ENCODE data around the gene PRKCB.

Gene PRKCB

DNA sequence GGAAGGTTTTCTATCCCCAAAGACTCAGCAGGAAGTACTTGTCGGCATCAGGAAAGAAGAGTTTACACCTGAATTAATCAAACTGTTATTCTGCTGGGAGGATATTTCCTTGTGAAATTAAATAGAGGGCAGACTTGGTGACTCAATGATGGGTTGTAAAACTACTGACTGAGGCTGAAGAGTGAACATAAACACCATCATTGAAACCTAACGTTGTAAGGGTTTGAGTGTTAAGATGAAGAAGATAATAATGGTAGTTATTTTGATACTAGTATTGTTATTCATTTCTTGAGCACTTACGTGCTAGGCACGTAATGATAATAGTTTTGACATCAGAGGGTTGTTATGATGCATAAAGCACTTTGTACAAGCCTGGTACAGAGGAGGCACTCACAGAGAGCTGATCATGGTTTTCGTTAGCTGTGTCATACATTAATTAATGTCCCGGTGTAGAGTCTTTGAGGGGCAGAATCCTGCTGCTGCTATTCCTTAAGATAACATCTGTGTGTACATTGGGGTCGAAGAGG lies 356.2 kb downstream of the PRKCB start:
- H3K4me3 ChIP-seq (ENCODE audit: low read depth, low read length): no peak overlapping the region
- no peak for TF ChIP-seq MYC (IDR thresholded peaks at IDR 0.05; ENCODE audit: low read depth, low read length)
- no peak for DNase-seq (ENCODE audit: low read depth)

DNA sequence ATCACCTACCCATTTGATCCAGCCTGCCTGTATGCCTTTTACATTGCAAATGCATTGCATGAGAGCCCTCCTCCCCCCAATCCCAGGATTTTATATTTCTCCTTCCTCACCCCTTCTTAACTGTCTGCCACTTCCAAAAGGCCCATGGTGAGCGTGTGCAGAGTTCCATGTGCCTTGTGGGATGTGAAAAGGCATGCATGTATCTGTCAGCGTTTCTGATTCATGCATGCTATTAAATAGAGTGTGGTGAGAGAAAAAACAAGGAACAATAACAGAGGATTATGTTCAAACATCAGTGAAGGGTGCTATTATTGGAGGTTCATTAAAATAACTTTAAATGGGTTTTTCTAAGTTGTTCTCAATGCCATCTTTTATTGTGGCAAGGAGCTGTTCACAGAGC lies 359.4 kb downstream of the PRKCB start:
- TF ChIP-seq MAX (IDR thresholded peaks at IDR 0.05; ENCODE audit: low read depth, low read length) (no peak), POLR2A (IDR thresholded peaks at IDR 0.05; ENCODE audit: extremely low read depth, insufficient read length) (no peak), MYC (IDR thresholded peaks at IDR 0.05; ENCODE audit: low read depth, low read length) (no peak)
- TF ChIP-seq, protein P1, sequence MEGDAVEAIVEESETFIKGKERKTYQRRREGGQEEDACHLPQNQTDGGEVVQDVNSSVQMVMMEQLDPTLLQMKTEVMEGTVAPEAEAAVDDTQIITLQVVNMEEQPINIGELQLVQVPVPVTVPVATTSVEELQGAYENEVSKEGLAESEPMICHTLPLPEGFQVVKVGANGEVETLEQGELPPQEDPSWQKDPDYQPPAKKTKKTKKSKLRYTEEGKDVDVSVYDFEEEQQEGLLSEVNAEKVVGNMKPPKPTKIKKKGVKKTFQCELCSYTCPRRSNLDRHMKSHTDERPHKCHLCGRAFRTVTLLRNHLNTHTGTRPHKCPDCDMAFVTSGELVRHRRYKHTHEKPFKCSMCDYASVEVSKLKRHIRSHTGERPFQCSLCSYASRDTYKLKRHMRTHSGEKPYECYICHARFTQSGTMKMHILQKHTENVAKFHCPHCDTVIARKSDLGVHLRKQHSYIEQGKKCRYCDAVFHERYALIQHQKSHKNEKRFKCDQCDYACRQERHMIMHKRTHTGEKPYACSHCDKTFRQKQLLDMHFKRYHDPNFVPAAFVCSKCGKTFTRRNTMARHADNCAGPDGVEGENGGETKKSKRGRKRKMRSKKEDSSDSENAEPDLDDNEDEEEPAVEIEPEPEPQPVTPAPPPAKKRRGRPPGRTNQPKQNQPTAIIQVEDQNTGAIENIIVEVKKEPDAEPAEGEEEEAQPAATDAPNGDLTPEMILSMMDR (IDR thresholded peaks at IDR 0.05; ENCODE audit: low read depth, low read length): no peak
- no peak for DNase-seq (ENCODE audit: low read depth)
- H3K4me3 ChIP-seq (ENCODE audit: low read depth, low read length): no peak overlapping the region

DNA sequence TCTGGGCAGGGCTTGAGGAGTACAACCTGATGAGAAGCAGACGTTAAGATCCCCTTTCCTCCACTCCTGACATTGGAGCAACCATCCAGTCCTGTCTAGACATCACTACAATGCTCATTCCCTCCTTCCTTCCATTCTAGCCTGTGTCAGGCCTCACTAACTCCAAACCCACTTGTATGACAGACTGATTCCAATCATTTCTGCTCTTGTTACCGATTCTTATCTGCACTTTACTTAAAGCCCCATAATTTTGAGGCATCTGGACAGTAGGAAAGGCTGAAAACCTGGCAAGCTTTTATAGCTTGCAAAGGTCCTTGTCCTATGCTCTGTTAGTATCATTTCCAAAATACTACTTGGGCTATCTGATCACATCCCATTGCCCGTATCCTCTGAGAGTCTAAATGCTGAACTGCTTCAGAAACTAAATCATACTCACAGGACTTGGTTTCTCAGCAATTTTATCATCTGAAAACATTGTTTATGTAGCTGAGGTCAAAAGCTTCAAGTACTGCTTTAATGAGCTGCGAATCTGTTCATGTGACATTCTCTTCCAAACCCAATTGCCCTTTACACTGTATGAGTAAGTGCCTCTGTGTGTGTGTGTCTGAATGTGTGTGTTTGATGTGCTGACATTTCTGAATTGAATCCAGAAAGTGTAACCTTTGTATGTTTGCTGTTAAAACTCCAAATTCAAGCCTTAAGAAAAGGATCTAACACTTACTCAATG lies 363.2 kb downstream of the PRKCB start:
- TF ChIP-seq, protein P1 (IDR thresholded peaks at IDR 0.05; ENCODE audit: low read depth, low read length): no peak
- TF ChIP-seq MAX (IDR thresholded peaks at IDR 0.05; ENCODE audit: low read depth, low read length): no peak
- no peak for TF ChIP-seq POLR2A (IDR thresholded peaks at IDR 0.05; ENCODE audit: extremely low read depth, insufficient read length)
- TF ChIP-seq MYC (IDR thresholded peaks at IDR 0.05; ENCODE audit: low read depth, low read length): no peak
- H3K4me3 ChIP-seq (ENCODE audit: low read depth, low read length): no peak overlapping the region
- DNase-seq (ENCODE audit: low read depth): no peak

DNA sequence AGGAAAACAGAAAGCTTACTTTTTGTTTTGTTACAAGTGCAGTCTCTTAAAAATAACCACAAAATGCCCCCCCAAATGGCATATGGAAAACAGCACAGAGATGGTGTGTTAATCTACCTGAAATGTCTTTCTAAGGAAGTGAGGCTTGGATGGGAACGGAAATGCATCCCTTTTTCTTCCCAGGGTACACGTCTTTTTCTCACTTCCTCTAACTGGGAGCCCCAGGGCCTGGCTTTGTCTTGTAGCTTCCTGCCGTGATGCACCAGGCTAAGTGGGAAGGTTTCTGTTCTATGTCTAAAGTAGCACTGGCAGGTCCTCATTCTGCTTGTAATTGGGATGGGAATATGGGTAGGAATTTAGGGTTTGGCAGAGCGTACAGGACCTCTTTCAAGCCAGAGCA lies 367.9 kb downstream of the PRKCB start:
- H3K4me3 ChIP-seq (ENCODE audit: low read depth, low read length): no peak overlapping the region
- TF ChIP-seq MYC (IDR thresholded peaks at IDR 0.05; ENCODE audit: low read depth, low read length) (no peak), POLR2A (IDR thresholded peaks at IDR 0.05; ENCODE audit: extremely low read depth, insufficient read length) (no peak), MAX (IDR thresholded peaks at IDR 0.05; ENCODE audit: low read depth, low read length) (no peak)
- TF ChIP-seq, protein P1 (IDR thresholded peaks at IDR 0.05; ENCODE audit: low read depth, low read length): no peak
- no peak for DNase-seq (ENCODE audit: low read depth)

GRCh38 chr16:24204150-24204665 lies 368.4 kb downstream of the PRKCB start:
- TF ChIP-seq, protein P1 (IDR thresholded peaks at IDR 0.05; ENCODE audit: low read depth, low read length): no peak
- TF ChIP-seq POLR2A (IDR thresholded peaks at IDR 0.05; ENCODE audit: extremely low read depth, insufficient read length): no peak
- TF ChIP-seq MAX (IDR thresholded peaks at IDR 0.05; ENCODE audit: low read depth, low read length): no peak
- no peak for TF ChIP-seq MYC (IDR thresholded peaks at IDR 0.05; ENCODE audit: low read depth, low read length)
- no peak for DNase-seq (ENCODE audit: low read depth)
- H3K4me3 ChIP-seq (ENCODE audit: low read depth, low read length): no peak overlapping the region

DNA sequence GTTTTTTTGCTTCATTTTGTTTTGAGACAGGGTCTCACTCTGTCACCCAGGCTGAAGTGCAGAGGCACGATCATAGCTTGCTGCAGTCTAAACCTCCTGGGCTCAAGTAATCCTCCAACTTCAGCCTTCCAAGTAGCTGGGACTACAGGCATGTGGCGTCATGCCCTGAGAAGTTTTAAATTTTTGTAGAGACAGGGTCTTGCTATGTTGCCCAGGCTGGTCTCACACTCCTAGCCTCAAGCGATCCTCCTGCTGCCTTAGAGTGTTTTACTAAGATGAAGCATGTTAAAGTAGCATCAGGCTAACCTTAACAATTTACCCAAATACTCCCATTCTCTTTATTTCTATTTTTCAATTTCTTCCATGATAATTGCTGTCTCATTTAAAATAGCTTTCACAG lies 371.1 kb downstream of the PRKCB start:
- TF ChIP-seq POLR2A (IDR thresholded peaks at IDR 0.05; ENCODE audit: extremely low read depth, insufficient read length) (no peak), MYC (IDR thresholded peaks at IDR 0.05; ENCODE audit: low read depth, low read length) (no peak), MAX (IDR thresholded peaks at IDR 0.05; ENCODE audit: low read depth, low read length) (no peak)
- TF ChIP-seq, protein P1 (IDR thresholded peaks at IDR 0.05; ENCODE audit: low read depth, low read length): no peak
- DNase-seq (ENCODE audit: low read depth): no peak
- no peak overlapping the region for H3K4me3 ChIP-seq (ENCODE audit: low read depth, low read length)

All from NB4 (cell line).